ENCODE measurements around the gene CD200. TPM values are rescaled to one million over a fixed set of nuclear protein-coding genes. Genes with fewer than 3 reads are reported as not detected.

The CD200 gene
- total RNA-seq = 4.4 TPM
- long read RNA-seq, partial matches to known transcripts = 0 of 5 reads
- long read RNA-seq, other reads (novel, unspliced or antisense) = 1 of 5 reads

DNA sequence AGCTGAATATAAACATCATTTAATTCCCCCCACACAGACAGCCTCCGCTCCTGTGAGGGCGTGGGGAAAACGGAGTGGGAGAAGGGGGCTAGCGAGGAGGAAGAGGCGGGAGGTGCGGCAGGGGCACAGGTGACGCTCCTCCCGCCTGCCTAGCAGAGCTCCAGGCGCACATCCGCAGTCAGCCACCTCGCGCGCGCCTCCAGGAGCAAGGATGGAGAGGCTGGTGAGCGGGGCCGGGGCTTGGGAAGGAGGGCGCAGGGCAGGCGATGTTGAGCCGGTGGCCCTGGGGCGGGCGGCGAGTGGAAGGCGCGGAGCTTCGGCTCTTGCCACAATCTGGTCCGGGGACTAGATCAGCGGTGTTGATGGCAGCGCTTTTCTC lies at the start of gene CD200:
TSS of gene CD200 (plus strand) at position 155 of the 379 bp plus-strand sequence. CDS start at position 212, 57 bp downstream.
- peaks cover 10% of the 10 kb centered on the region for H3K4me1 ChIP-seq
- ATAC-seq (peak; percentile 76 to 83), DNase-seq (peak; percentile 56)
- no peak for TF ChIP-seq CTCF (IDR thresholded peaks at IDR 0.05)
- no peaks in the 10 kb centered on the region for H3K36me3 ChIP-seq
- peak within 1 kb of the TSS; percentile 58 for H3K4me3 ChIP-seq
- intact Hi-C loops (cut with DNase I) = no loop called here
- H3K9me3 ChIP-seq = no peaks in the 10 kb centered on the region
- peak within 1 kb of the TSS; percentile 72 for H3K27ac ChIP-seq
- H3K27me3 ChIP-seq (ENCODE audit: low read depth) = no peaks in the 10 kb centered on the region

- Histone ChIP-seq H3K36me3 (no peaks in the 10 kb centered on the region), H3K9me3 (no peaks in the 10 kb centered on the region), H3K4me1 (no peaks in the 10 kb centered on the region), H3K4me3 (no peak overlapping the region), H3K27me3 (ENCODE audit: low read depth) (no peaks in the 10 kb centered on the region), H3K27ac (no peak overlapping the region)
- intact Hi-C loops (cut with DNase I) = no loop called here
- ATAC-seq (no peak), DNase-seq (no peak)
- TF ChIP-seq CTCF (IDR thresholded peaks at IDR 0.05) = no peak
Measured at GRCh38 chr3:112289011-112289410, 43.9 kb upstream of the CD200 start.

DNA sequence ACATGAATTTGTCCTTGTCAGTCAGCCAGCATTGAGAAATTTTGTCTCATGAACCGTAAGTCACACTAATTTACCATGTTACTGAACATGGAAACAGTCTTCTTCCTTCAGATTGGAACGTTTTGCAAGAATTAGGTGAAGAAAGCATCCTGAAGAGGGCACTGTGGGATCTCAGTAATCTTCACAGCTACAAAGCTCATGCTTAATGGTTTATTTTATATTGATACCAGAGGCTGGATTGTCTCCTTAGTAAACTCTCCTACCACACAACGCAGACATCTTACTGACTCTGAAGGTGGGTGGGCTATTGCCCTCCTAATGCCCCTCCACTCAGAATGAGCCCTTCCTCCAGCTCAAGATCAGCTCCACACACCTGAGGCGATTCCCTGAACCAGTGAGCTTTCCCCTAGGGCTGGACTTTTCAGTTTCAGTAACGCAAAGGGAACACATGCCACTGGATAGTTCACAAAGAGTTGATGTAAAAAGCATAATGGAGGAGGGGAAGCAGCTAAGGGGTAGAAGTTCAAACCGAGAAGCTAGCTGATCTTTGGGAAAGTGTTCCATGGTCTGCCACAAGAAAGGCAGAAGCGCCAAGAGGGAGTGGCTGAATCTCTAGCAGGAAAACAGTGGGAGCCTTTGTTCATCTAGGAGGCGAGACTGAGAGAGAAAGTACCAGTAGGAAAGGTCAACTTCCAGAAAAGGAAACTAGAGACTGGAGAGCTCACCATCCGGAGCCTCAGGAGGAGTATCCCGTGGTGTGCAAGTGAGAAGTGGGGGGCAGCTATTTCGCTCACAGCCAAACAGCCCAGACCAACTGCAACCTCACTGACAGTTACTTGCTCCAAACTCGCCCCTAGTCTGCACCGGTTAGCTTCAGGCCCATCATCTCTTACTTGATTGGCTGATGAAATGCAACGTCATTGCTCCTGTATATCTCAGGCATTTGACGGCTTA lies 39.3 kb upstream of the CD200 start, which contains the start of gene SLC9C1:
TSS of gene SLC9C1 (minus strand) at position 849 of the 954 bp plus-strand sequence. CDS start 7,425 bp downstream, outside the sequence.
- intact Hi-C loops (cut with DNase I) = no loop called here
- Histone ChIP-seq H3K9me3 (no peaks in the 10 kb centered on the region), H3K27me3 (ENCODE audit: low read depth) (no peaks in the 10 kb centered on the region), H3K4me3 (peak within 1 kb of the TSS; percentile 57), H3K27ac (peak within 1 kb of the TSS; percentile 72), H3K36me3 (no peaks in the 10 kb centered on the region), H3K4me1 (no peaks in the 10 kb centered on the region)
- TF ChIP-seq CTCF (IDR thresholded peaks at IDR 0.05) = peak; percentile 67
- ATAC-seq (peak; percentile 88 to 91), DNase-seq (no peak)

DNA sequence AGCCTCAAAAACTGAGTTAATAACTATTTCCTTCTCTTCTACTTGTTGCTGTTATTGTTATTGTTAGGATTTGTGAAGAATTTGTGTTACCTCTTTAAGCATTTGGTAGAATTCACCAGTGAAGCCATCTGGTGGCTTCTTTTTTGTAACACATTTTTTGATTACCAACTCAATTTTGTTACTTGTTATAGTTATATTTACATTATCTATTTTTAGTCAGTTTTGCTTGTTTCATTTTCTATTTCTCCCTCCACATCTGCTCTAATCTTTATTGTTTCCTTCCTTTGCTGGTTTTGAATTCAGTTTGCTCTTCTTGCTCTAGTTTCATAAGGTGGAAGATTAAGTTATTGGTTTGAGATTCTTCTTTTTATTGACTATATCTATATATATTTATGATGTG lies 35.2 kb upstream of the CD200 start:
- Histone ChIP-seq H3K9me3 (no peaks in the 10 kb centered on the region), H3K4me3 (no peak overlapping the region), H3K27ac (no peak overlapping the region), H3K27me3 (ENCODE audit: low read depth) (no peaks in the 10 kb centered on the region), H3K36me3 (no peaks in the 10 kb centered on the region), H3K4me1 (peaks cover 3% of the 10 kb centered on the region)
- intact Hi-C loops (cut with DNase I) = no loop called here
- no peak for DNase-seq
- TF ChIP-seq CTCF (IDR thresholded peaks at IDR 0.05) = no peak
- ATAC-seq = no peak

GRCh38 chr3:112298781-112299180 lies 34.2 kb upstream of the CD200 start:
- Histone ChIP-seq H3K4me1 (peaks cover 12% of the 10 kb centered on the region), H3K27me3 (ENCODE audit: low read depth) (no peaks in the 10 kb centered on the region), H3K4me3 (no peak overlapping the region), H3K9me3 (no peaks in the 10 kb centered on the region), H3K27ac (no peak overlapping the region), H3K36me3 (no peaks in the 10 kb centered on the region)
- intact Hi-C loops (cut with DNase I) = no loop called here
- no peak for TF ChIP-seq CTCF (IDR thresholded peaks at IDR 0.05)
- DNase-seq (no peak), ATAC-seq (no peak)
